Hepatocyte (in vitro differentiated cells): ENCODE results near the gene CARD10. TPM values are rescaled to one million over a fixed set of nuclear protein-coding genes. Genes with fewer than 3 reads are reported as not detected.

Experiments
- DNase-seq: peaks from one replicate; pipeline ENCODE4 v3.0.0-alpha.2; 2016; ENCODE audit warnings: low spot score
- H2AFZ ChIP-seq: fragments of 200-600 bp; sonication (generic); 2 replicates; pipeline ENCODE4 v1.6.0; 2016; ENCODE audit warnings: antibody characterized with exemption, mild to moderate bottlenecking
- H3K27ac ChIP-seq: fragments of 200-600 bp; sonication (generic); 2 replicates; pipeline ENCODE4 v1.5.1; 2016; ENCODE audit warnings: mild to moderate bottlenecking
- H3K27me3 ChIP-seq: fragments of 200-600 bp; sonication (generic); 2 replicates; pipeline ENCODE4 v1.6.1; 2016
- H3K36me3 ChIP-seq: fragments of 200-600 bp; sonication (generic); replicated peaks from 2 replicates; pipeline ENCODE4 v1.5.1; 2016; ENCODE audit warnings: low read depth; ENCODE audit not compliant: insufficient read depth
- H3K4me1 ChIP-seq: fragments of 200-600 bp; sonication (generic); 2 replicates; pipeline ENCODE4 v1.5.1; 2016; ENCODE audit warnings: mild to moderate bottlenecking, moderate library complexity; ENCODE audit not compliant: insufficient read depth
- H3K4me2 ChIP-seq: fragments of 200-600 bp; sonication (generic); 2 replicates; pipeline ENCODE4 v1.6.0; 2016
- H3K4me3 ChIP-seq: fragments of 200-600 bp; sonication (generic); 2 replicates; pipeline ENCODE4 v1.5.1; 2016; ENCODE audit warnings: mild to moderate bottlenecking
- H3K79me2 ChIP-seq: fragments of 200-600 bp; sonication (generic); 2 replicates; pipeline ENCODE4 v1.6.0; 2017; ENCODE audit warnings: mild to moderate bottlenecking
- H3K9me2 ChIP-seq: fragments of 200-600 bp; sonication (generic); replicated peaks from 2 replicates; pipeline ENCODE4 v1.6.0; 2017; ENCODE audit warnings: mild to moderate bottlenecking; ENCODE audit not compliant: insufficient read depth
- H3K9me3 ChIP-seq: fragments of 200-600 bp; sonication (generic); 2 replicates; pipeline ENCODE4 v1.5.1; 2016; ENCODE audit warnings: low read depth, mild to moderate bottlenecking
- H4K20me1 ChIP-seq: fragments of 200-600 bp; sonication (generic); 2 replicates; pipeline ENCODE4 v1.6.0; 2016; ENCODE audit warnings: mild to moderate bottlenecking; ENCODE audit not compliant: insufficient read depth, poor library complexity, severe bottlenecking
- CTCF ChIP-seq: fragments of 200-600 bp; sonication (generic); IDR thresholded peaks from 2 replicates; pipeline ENCODE4 v1.5.1; 2016; ENCODE audit warnings: antibody characterized with exemption, mild to moderate bottlenecking; ENCODE audit not compliant: poor library complexity
- EZH2 ChIP-seq: fragments of 200-600 bp; sonication (generic); IDR thresholded peaks from 2 replicates; pipeline ENCODE4 v1.6.1; 2016; ENCODE audit warnings: antibody characterized with exemption, mild to moderate bottlenecking, borderline replicate concordance
- EZH2phosphoT487 ChIP-seq: fragments of 200-600 bp; sonication (generic); IDR thresholded peaks from one replicate; pipeline ENCODE4 v1.6.1; 2018; ENCODE audit warnings: antibody characterized with exemption, mild to moderate bottlenecking, low read depth, moderate library complexity; ENCODE audit not compliant: unreplicated experiment, severe bottlenecking
- WGBS: methylation state at CpG from one replicate; pipeline ENCODE4 v1.1.6; 2016; ENCODE audit warnings: low lambda C conversion rate; ENCODE audit errors: missing lambda C conversion rate; 5-methylcytosine and 5-hydroxymethylcytosine counted together
- polyA plus RNA-seq: library from polyadenylated mRNA; unstranded; fragments of >200 nt; fragmentation: Nextera tagmentation; extraction: Ambion mirVana; gene quantifications from 2 replicates; pipeline ENCODE4 v1.2.1, GENCODE V29; 2016
- total RNA-seq: library from RNA; depleted of rRNA; stranded (reverse); fragments of >200 nt; gene quantifications from 2 replicates; pipeline ENCODE4 v1.2.3, GENCODE V29; 2014

Gene CARD10
- total and polyA plus RNA-seq, 2 experiments from 2014 or later, result 23.4 to 28.7 TPM

GRCh38 chr22:37480387-37481346, 38.5 kb downstream of the CARD10 start:
- Histone ChIP-seq H4K20me1 (no peaks in the 10 kb centered on the region), H3K27ac (no peak overlapping the region), H3K9me2 (no peaks in the 10 kb centered on the region), H3K36me3 (no peaks in the 10 kb centered on the region), H3K9me3 (no peaks in the 10 kb centered on the region), H3K27me3 (no peaks in the 10 kb centered on the region), H2AFZ (no peak overlapping the region), H3K4me2 (no peak overlapping the region), H3K4me3 (no peak overlapping the region), H3K79me2 (no peaks in the 10 kb centered on the region), H3K4me1 (peaks cover 10% of the 10 kb centered on the region)
- WGBS, result 87% methylated on average over 17 of the region's 17 CpGs
- no peak for DNase-seq
- no peak for TF ChIP-seq EZH2phosphoT487
- TF ChIP-seq EZH2, result no peak

GRCh38 chr22:37479196-37479595, 40.0 kb downstream of the CARD10 start:
- Histone ChIP-seq H3K27ac (no peak overlapping the region), H3K4me3 (no peak overlapping the region), H3K36me3 (no peaks in the 10 kb centered on the region), H3K27me3 (no peaks in the 10 kb centered on the region), H3K9me2 (no peaks in the 10 kb centered on the region), H3K9me3 (no peaks in the 10 kb centered on the region), H2AFZ (no peak overlapping the region), H3K79me2 (no peaks in the 10 kb centered on the region), H3K4me2 (no peak overlapping the region), H3K4me1 (peaks cover 10% of the 10 kb centered on the region), H4K20me1 (no peaks in the 10 kb centered on the region)
- TF ChIP-seq EZH2, result no peak
- TF ChIP-seq EZH2phosphoT487, result no peak
- TF ChIP-seq CTCF, result no peak
- 90% methylated on average over 13 of the region's 15 CpGs for WGBS
- DNase-seq, result no peak

GRCh38 chr22:37476389-37477329, 42.6 kb downstream of the CARD10 start:
- H4K20me1 ChIP-seq, result no peaks in the 10 kb centered on the region
- no peaks in the 10 kb centered on the region for H3K9me3 ChIP-seq
- no peaks in the 10 kb centered on the region for H3K4me1 ChIP-seq
- H3K27ac ChIP-seq, result no peak overlapping the region
- no peak for DNase-seq
- H3K36me3 ChIP-seq, result no peaks in the 10 kb centered on the region
- no peak overlapping the region for H3K4me3 ChIP-seq
- no peaks in the 10 kb centered on the region for H3K9me2 ChIP-seq
- no peak overlapping the region for H3K4me2 ChIP-seq
- no peaks in the 10 kb centered on the region for H3K27me3 ChIP-seq
- TF ChIP-seq EZH2phosphoT487, result no peak
- no peak for TF ChIP-seq EZH2
- no peak for TF ChIP-seq CTCF
- H3K79me2 ChIP-seq, result no peaks in the 10 kb centered on the region
- 77% methylated on average over 13 of the region's 14 CpGs for WGBS
- H2AFZ ChIP-seq, result no peak overlapping the region
